Subcutaneous abdominal adipose tissue (tissue), 5 donors: Measurements from ENCODE around the gene SAMD3.
"Not testable (repeated sequence)": the region's sequence is repeated elsewhere in the genome, so short reads cannot be mapped to it uniquely, and the experiment has no call there.

ENCODE experiments used
- H3K27ac ChIP-seq: one replicate; pipeline ENCODE4 v1.7.0; 2013; ENCODE audit warnings: low read depth, mild to moderate bottlenecking, inconsistent platforms, low read length, moderate library complexity
- H3K27me3 ChIP-seq, 5 donors: one replicate each; pipeline ENCODE4 v1.7.0; 2013; ENCODE audit warnings: low read length in 5 of 5, inconsistent platforms in 1 of 5; ENCODE audit not compliant: control insufficient read depth in 5 of 5, insufficient read depth in 4 of 5
- H3K36me3 ChIP-seq, 5 donors: one replicate each; pipeline ENCODE4 v1.7.0; 2013; ENCODE audit warnings: low read length in 5 of 5; ENCODE audit not compliant: control insufficient read depth in 5 of 5, insufficient read depth in 5 of 5
- H3K4me1 ChIP-seq, 5 donors: one replicate each; pipeline ENCODE4 v1.7.0; 2013; ENCODE audit warnings: low read length in 5 of 5, mild to moderate bottlenecking in 3 of 5, moderate library complexity in 1 of 5; ENCODE audit not compliant: control insufficient read depth in 5 of 5, insufficient read depth in 5 of 5
- H3K4me3 ChIP-seq, 5 donors: one replicate each; pipeline ENCODE4 v1.7.0; 2013; ENCODE audit warnings: low read length in 5 of 5, low read depth in 1 of 5
- H3K9ac ChIP-seq, 5 donors: one replicate each; pipeline ENCODE4 v1.7.0; 2013; ENCODE audit warnings: low read length in 5 of 5, mild to moderate bottlenecking in 4 of 5, moderate library complexity in 3 of 5
- H3K9me3 ChIP-seq, 5 donors: one replicate each; pipeline ENCODE4 v1.7.0; 2013; ENCODE audit warnings: low read length in 5 of 5; ENCODE audit not compliant: control insufficient read depth in 5 of 5
- donor health status: healthy.
- donor health status: healthy.
- donor health status: healthy.
- donor health status: healthy.
- donor health status: healthy.

Gene SAMD3

DNA sequence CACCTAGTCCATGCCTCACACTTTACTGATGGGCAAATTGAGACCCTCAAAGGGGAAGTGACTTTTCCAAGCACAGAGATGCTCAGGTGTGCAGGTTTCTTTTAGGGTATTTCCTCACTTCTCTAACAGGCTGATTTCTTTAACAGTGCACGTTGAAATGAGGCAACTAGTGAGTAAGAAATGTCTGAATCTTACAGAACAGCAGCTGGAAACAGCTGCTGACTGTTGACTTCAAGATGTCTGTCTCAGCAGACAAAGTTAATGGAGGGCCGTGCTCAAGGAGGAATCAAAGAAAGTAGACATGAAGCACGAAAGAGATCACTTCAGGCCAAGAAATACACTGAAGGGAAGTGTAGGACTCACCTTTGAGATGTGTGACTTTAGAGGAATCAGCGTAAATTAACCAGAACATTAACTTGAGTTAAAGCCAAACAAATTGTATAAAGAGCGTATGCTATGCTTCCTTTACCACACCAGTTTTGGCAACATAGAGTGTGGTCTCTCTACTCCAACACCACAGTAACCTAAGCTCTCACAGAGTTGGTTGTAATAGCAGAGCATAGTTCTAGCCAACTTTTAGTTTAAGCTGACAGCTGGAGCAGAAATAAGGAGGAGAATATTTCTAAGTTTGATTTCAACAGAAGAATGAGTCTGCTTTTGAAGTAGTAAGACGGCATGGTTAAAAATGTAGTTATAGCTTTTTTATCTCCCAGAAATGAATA is 60.9 kb downstream of the SAMD3 start:
- H3K36me3 ChIP-seq = no peaks in the 10 kb centered on the region
- H3K4me3 ChIP-seq = no peak overlapping the region
- H3K27ac ChIP-seq = no peak overlapping the region
- H3K9me3 ChIP-seq = peaks cover 0 to 9% (median 0%) of the 10 kb centered on the region in 5 donors
- H3K27me3 ChIP-seq = no peaks in the 10 kb centered on the region
- no peaks in the 10 kb centered on the region for H3K4me1 ChIP-seq
- H3K9ac ChIP-seq = no peak overlapping the region

DNA sequence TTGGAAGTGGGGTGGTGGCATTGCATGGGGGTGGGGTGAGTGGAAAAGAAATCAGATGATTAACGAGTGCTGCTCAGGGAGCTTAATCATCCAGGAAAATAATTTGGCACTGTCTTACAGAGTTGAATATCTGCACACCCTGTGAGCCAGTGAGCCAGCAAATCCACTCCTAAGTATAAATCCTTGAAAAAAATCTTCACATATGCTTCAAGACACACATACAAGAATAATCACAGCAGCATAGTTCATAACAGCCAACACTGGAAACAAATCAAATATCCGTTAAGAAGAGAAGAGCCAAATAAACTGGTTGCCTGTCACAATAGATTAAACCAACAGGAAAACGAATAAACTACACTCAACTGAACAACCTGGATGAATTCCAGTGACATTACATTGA is 62.8 kb downstream of the SAMD3 start:
- H3K27ac ChIP-seq = no peak overlapping the region
- H3K4me3 ChIP-seq = no peak overlapping the region
- no peaks in the 10 kb centered on the region for H3K4me1 ChIP-seq
- H3K9ac ChIP-seq = no peak overlapping the region
- H3K36me3 ChIP-seq = no peaks in the 10 kb centered on the region
- H3K9me3 ChIP-seq = peaks cover 0 to 9% (median 0%) of the 10 kb centered on the region in 5 donors
- H3K27me3 ChIP-seq = no peaks in the 10 kb centered on the region

DNA sequence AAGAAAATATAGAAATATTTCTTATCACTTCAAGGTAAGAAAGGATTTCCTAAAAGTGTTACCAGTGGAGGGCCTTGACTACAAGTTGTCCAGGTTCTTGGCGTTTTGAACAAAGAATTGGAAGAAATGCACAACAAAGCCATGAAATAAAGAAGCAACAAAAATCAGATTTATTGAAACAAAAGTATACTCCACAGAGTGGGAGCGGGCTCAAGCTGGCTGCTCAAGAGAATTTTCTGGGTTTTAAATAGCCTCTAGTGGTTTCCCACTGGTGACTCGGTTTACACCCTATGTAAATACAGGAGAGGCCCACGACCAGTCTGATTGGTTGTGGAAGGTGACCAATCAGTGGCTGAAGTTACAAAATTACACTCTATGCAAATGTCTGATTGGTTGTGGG is 64.2 kb downstream of the SAMD3 start:
- Histone ChIP-seq H3K4me3 (no peak overlapping the region), H3K9me3 (peaks cover 0 to 9% (median 0%) of the 10 kb centered on the region in 5 donors), H3K36me3 (no peaks in the 10 kb centered on the region), H3K27me3 (no peaks in the 10 kb centered on the region), H3K4me1 (no peaks in the 10 kb centered on the region), H3K27ac (no peak overlapping the region), H3K9ac (no peak overlapping the region)

DNA sequence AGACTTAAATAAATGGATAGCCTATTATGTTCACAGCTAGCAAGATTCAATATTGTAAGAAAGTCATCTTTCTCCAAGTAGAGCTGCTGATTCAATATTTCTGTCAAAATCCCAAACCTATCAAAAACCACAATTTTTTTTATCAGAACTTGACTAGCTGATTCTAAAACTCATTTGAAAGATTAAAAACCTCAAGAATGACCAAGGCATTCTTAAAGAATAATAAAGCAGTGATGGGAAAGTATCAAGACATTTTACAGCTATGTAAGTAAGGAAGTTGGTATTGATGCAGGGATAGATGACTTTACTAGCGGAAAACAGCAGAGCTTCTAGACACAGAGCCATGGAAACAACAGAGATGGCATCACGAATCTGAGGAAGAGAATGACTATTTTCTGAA is 64.7 kb downstream of the SAMD3 start:
- Histone ChIP-seq H3K27ac (no peak overlapping the region), H3K4me3 (no peak overlapping the region), H3K27me3 (no peaks in the 10 kb centered on the region), H3K4me1 (no peaks in the 10 kb centered on the region), H3K36me3 (no peaks in the 10 kb centered on the region), H3K9me3 (peaks cover 0 to 9% (median 0%) of the 10 kb centered on the region in 5 donors), H3K9ac (no peak overlapping the region)

DNA sequence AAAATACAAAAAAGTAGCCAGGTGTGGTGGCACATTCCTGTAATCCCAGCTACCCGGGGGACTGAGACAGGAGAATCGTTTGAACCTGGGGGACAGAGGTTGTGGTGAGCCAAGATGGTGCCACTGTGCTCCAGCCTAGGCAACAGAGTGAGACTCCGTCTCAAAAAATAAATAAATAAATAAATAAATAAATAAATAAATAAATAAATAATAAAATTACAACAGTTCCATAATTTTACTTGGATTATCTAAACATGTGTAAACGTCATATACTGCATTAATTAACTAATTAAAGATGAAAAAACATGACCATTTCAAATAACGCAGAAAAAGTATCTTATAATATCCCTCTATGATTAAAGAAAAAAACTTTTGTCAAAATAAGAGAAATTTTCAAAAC is 65.8 kb downstream of the SAMD3 start:
- no peak overlapping the region for H3K27ac ChIP-seq
- no peaks in the 10 kb centered on the region for H3K27me3 ChIP-seq
- H3K4me3 ChIP-seq = no peak overlapping the region
- no peak overlapping the region for H3K9ac ChIP-seq
- H3K9me3 ChIP-seq = peaks cover 0 to 9% (median 0%) of the 10 kb centered on the region in 5 donors
- no peaks in the 10 kb centered on the region for H3K4me1 ChIP-seq
- H3K36me3 ChIP-seq = no peaks in the 10 kb centered on the region

DNA sequence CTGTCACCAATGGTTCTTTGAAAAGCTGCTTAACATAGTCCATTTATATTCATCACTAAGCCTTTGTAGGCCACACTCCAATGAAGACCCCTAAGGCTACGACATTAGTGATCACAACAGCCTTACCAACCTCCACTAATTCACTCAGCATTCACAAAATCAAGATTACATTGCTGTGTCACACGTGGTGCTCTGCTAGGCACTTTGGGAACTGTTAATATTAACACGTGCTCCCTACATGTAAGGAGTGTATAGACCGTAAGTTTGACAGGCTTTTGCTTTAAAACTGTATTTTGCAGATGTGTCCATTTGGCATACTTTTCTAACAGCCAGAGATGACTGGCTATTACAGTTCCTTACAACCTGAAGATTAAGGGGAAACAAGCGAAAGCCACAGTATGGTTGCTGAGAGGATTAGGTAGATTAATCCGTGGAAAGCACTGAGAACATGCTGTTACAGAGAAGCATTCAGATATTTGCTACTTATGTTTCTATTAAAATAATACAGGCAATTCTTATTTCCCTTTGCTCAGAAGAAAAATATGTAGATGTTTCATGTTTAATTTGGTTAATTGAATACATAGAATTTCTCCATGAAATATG is 69.7 kb downstream of the SAMD3 start:
- Histone ChIP-seq H3K9me3 (peaks cover 0 to 3% (median 0%) of the 10 kb centered on the region in 5 donors), H3K4me1 (no peaks in the 10 kb centered on the region), H3K4me3 (no peak overlapping the region), H3K27ac (no peak overlapping the region), H3K36me3 (no peaks in the 10 kb centered on the region), H3K9ac (no peak overlapping the region), H3K27me3 (no peaks in the 10 kb centered on the region)

DNA sequence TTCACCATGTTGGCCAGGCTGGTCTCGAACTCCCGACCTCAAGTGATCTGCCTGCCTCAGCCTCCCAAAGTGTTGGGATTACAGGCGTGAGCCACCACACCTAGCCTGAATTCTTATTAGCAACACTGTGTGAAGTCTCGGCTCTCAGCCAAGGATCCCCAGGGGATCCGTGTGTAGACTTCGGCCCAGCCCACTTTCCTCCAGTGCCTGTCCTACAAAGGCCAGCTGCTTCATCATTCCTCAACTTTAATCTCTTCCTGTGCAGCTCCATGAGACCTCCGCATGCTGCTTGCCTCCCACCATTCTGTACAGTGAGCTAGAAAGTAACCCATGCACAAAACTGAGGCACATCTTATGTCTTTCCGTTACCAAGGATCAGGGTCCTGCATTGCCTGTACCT is 71.8 kb downstream of the SAMD3 start:
- no peak overlapping the region for H3K9ac ChIP-seq
- H3K36me3 ChIP-seq = no peaks in the 10 kb centered on the region
- no peaks in the 10 kb centered on the region for H3K27me3 ChIP-seq
- H3K4me1 ChIP-seq = no peaks in the 10 kb centered on the region
- H3K27ac ChIP-seq = no peak overlapping the region
- H3K4me3 ChIP-seq = no peak overlapping the region
- H3K9me3 ChIP-seq = peaks cover 0 to 3% (median 0%) of the 10 kb centered on the region in 5 donors

DNA sequence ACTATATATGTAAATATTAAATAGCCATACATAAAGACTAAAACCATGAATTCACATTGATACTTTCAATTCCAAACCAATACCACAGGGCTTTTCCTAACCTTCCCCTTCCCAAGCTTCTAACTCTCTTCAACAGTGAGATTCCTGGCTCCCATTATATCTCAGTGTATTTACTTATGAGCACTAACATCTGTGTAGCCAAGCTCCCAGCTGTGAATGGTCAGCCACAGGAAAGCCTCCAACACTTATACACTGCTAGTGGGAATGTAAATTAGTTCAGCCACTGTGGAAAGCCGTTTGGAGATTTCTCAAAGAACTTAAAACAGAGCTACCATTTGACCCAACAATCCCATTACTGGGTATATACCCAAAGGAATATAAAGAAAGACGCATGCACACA is 73.7 kb downstream of the SAMD3 start:
- H3K9ac ChIP-seq, H3K9me3 ChIP-seq, H3K27me3 ChIP-seq, H3K36me3 ChIP-seq, H3K4me3 ChIP-seq, H3K27ac ChIP-seq, H3K4me1 ChIP-seq: not testable (repeated sequence)

DNA sequence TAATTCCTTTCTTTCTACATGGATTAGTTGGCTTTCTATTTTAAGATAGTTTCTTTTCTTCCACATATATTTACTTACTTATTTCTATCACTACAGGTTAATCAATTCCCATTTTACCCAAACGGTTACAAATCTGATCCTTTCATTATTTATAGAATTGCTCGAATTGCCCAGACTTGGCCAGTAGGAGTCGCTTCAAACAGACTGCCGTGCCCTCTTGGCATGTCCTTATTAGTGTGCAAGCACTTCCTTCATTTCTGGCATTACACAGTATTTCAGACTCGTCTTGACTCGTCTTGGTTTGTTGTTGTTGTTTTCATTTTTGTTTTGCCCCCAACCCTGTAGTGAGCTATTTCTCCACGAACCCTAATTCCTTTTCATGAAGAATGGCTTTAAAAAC is 74.6 kb downstream of the SAMD3 start:
- Histone ChIP-seq H3K9me3 (peaks cover 0 to 3% (median 0%) of the 10 kb centered on the region in 5 donors), H3K36me3 (peaks cover 0 to 5% (median 0%) of the 10 kb centered on the region in 5 donors), H3K4me3 (no peak overlapping the region), H3K27ac (no peak overlapping the region), H3K27me3 (no peaks in the 10 kb centered on the region), H3K9ac (no peak overlapping the region), H3K4me1 (no peaks in the 10 kb centered on the region)

DNA sequence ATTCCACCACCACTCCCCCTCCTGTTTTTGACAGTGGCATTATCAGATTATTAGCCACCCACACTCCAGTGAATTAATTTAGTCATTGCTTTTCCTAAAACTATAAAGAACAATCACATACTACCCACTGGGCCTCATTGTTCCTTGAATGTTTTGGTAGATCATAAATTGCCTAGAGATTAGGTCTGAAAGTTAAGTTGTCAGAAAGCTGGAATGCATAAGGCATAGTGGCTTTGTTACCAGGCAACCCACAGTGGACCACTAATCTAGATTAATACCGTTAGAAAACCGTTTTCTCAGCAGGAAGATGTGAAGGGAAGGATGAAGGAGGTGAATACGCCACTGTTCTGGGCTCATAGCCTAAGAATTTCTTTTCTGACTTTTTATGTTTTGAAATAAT is 75.6 kb downstream of the SAMD3 start:
- peaks cover 0 to 5% (median 0%) of the 10 kb centered on the region in 5 donors for H3K36me3 ChIP-seq
- no peak overlapping the region for H3K27ac ChIP-seq
- no peaks in the 10 kb centered on the region for H3K4me1 ChIP-seq
- peaks cover 0 to 3% (median 0%) of the 10 kb centered on the region in 5 donors for H3K9me3 ChIP-seq
- no peaks in the 10 kb centered on the region for H3K27me3 ChIP-seq
- no peak overlapping the region for H3K9ac ChIP-seq
- no peak overlapping the region for H3K4me3 ChIP-seq
